HUES6 (cell line): ENCODE measurements around the gene C9orf153.
"Not testable (repeated sequence)": the region's sequence is repeated elsewhere in the genome, so short reads cannot be mapped to it uniquely, and the experiment has no call there.

Experiments
- H3K27ac ChIP-seq: 2 replicates; pipeline ENCODE4 v1.7.0; 2013; ENCODE audit warnings: low read depth, mild to moderate bottlenecking, low read length, inconsistent platforms
- H3K27me3 ChIP-seq: 2 replicates; pipeline ENCODE4 v1.6.1; 2013; ENCODE audit warnings: low read length; ENCODE audit not compliant: control insufficient read depth, insufficient read depth
- H3K36me3 ChIP-seq: 2 replicates; pipeline ENCODE4 v1.6.1; 2013; ENCODE audit warnings: low read length; ENCODE audit not compliant: control insufficient read depth, insufficient read depth
- H3K4me1 ChIP-seq: 2 replicates; pipeline ENCODE4 v1.6.1; 2013; ENCODE audit warnings: low read length; ENCODE audit not compliant: control insufficient read depth, insufficient read depth
- H3K4me3 ChIP-seq: 2 replicates; pipeline ENCODE4 v1.5.1; 2013; ENCODE audit warnings: low read depth, low read length
- H3K9ac ChIP-seq: one replicate; pipeline ENCODE4 v1.6.1; 2013; ENCODE audit warnings: mild to moderate bottlenecking, low read length
- H3K9me3 ChIP-seq: 2 replicates; pipeline ENCODE4 v1.6.1; 2013; ENCODE audit warnings: low read depth, low read length; ENCODE audit not compliant: control insufficient read depth, insufficient read depth

Gene C9orf153

GRCh38 chr9:86190700-86191099 is 68.8 kb downstream of the C9orf153 start:
- not testable (repeated sequence) for H3K9ac ChIP-seq, H3K36me3 ChIP-seq, H3K27ac ChIP-seq, H3K4me3 ChIP-seq, H3K27me3 ChIP-seq
- Histone ChIP-seq H3K4me1 (peaks cover 10% of the 10 kb centered on the region), H3K9me3 (peaks cover 35% of the 10 kb centered on the region)

DNA sequence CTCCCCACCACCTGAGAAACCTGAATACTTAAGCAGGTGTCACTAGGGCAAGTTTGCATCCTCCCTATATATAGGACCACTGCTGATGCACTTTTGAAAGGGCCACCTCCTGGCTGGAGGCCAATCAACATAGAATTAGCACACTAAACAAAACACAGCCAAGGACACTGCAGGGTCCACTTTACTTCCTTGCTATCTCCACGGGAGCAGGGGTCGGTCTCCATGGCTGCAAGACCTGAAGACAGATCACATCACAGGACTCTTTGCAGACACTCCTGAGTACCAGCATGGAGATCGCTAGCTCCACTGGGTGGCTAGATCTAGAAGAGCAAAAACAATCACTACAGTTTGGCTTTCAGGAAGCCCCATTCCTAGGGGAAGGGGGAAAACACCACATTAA is 72.3 kb downstream of the C9orf153 start:
- Histone ChIP-seq H3K4me1 (peaks cover 11% of the 10 kb centered on the region), H3K27me3 (no peaks in the 10 kb centered on the region), H3K36me3 (no peaks in the 10 kb centered on the region), H3K4me3 (no peak overlapping the region), H3K9me3 (peaks cover 7% of the 10 kb centered on the region), H3K9ac (no peak overlapping the region), H3K27ac (no peak overlapping the region)

DNA sequence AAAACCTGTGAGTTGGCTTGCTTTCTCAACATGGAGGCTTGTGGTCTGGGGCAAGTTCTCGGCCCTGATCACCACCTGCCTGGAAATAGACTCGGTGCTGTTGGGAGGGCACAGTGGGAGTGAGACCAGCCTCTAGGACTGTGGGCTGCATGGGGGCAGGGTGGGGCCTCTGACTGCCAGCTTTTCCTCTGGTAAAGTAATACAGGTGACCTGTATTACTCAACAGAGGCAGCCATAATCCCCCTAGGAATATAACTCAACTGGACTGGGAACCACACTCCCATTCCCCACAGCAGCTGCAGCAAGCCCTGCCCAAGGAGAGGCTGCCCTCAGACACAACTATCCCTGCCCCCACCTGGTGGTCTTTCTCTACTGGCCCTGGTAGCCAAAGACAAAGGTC is 72.8 kb downstream of the C9orf153 start:
- H3K9me3 ChIP-seq, result peaks cover 3% of the 10 kb centered on the region
- H3K4me3 ChIP-seq, result no peak overlapping the region
- no peak overlapping the region for H3K9ac ChIP-seq
- H3K27ac ChIP-seq, result no peak overlapping the region
- H3K36me3 ChIP-seq, result no peaks in the 10 kb centered on the region
- peaks cover 16% of the 10 kb centered on the region for H3K4me1 ChIP-seq
- H3K27me3 ChIP-seq, result no peaks in the 10 kb centered on the region

- no peak overlapping the region for H3K9ac ChIP-seq
- no peaks in the 10 kb centered on the region for H3K27me3 ChIP-seq
- H3K4me3 ChIP-seq, result no peak overlapping the region
- H3K27ac ChIP-seq, result no peak overlapping the region
- H3K4me1 ChIP-seq, result peaks cover 22% of the 10 kb centered on the region
- 0 out of 2 replicates have a peak, but pooled peaks cover 2% of the 10 kb centered on the region for H3K9me3 ChIP-seq
- H3K36me3 ChIP-seq, result no peaks in the 10 kb centered on the region
Observed at GRCh38 chr9:86185872-86186271, 73.6 kb downstream of the C9orf153 start.

DNA sequence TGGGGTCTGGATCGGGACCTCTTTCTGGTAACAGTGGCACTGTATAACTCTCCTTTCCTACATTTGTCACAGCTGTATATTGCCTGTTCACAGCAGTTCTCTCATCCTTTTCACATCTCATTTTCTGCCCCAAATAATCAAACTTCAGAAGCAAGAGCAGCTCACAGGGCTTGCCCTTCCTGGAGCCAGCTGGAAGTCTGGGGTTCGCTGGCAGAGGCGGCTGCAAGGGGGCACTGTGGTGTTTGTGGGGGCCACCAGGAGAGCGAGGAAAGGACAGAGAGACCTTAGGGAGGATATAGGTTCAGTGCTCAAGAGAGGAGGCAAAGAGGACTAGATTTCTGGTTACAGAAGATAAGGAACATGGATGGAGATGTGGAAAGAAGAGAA is 75.3 kb downstream of the C9orf153 start:
- no peak overlapping the region for H3K9ac ChIP-seq
- 0 out of 2 replicates have a peak, but pooled peaks cover 2% of the 10 kb centered on the region for H3K9me3 ChIP-seq
- no peak overlapping the region for H3K27ac ChIP-seq
- H3K4me3 ChIP-seq, result no peak overlapping the region
- H3K36me3 ChIP-seq, result no peaks in the 10 kb centered on the region
- no peaks in the 10 kb centered on the region for H3K27me3 ChIP-seq
- H3K4me1 ChIP-seq, result peaks cover 27% of the 10 kb centered on the region

DNA sequence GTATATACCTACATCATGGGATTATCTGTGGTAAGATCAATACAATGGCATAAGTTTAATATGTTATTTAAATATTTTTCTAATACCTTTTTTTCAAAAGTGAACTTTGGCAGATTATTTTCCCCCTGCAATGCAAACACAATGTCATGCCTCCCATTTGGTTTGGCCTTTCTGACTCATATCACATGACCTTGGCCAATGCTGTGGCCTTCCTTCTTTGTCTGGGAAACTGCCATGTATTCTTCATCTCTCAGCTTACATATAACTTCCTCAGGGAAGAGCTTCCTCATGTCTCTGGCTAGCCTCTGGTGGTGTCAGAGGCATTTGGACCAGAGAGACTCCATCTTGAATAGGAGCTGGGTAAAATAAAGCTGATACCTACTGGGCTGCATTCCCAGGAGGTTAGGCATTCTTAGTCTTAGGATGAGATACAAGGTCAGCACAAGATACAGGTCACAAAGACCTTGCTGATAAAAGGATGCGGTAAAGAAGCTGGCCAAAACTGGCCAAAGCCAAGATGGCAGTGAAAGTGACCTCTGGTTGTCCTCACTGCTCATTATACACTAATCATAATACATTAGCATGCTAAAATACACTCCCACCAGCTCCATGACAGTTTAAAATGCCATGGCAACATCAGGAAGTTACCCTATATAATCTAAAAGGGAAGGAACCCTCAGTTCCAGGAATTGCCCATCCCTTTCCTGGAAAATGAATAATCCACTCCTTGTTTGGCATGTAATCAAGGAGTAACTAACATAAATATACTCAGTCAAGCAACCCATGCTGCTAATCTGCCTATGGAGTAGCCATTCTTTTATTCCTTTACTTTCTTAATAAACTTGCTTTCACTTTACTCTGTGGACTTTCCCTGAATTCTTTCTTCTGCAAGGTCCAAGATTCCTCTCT is 76.0 kb downstream of the C9orf153 start:
- Histone ChIP-seq H3K4me3 (no peak overlapping the region), H3K4me1 (peaks cover 27% of the 10 kb centered on the region), H3K27ac (no peak overlapping the region), H3K9me3 (no peaks in the 10 kb centered on the region), H3K9ac (no peak overlapping the region), H3K36me3 (no peaks in the 10 kb centered on the region), H3K27me3 (no peaks in the 10 kb centered on the region)

GRCh38 chr9:86181379-86182315 is 77.8 kb downstream of the C9orf153 start:
- Histone ChIP-seq H3K4me1 (peaks cover 25% of the 10 kb centered on the region), H3K27me3 (no peaks in the 10 kb centered on the region), H3K9ac (peak overlapping the region; percentile 43), H3K27ac (peak overlapping the region; percentile 76), H3K9me3 (no peaks in the 10 kb centered on the region), H3K36me3 (no peaks in the 10 kb centered on the region), H3K4me3 (peak overlapping the region; percentile 38)

DNA sequence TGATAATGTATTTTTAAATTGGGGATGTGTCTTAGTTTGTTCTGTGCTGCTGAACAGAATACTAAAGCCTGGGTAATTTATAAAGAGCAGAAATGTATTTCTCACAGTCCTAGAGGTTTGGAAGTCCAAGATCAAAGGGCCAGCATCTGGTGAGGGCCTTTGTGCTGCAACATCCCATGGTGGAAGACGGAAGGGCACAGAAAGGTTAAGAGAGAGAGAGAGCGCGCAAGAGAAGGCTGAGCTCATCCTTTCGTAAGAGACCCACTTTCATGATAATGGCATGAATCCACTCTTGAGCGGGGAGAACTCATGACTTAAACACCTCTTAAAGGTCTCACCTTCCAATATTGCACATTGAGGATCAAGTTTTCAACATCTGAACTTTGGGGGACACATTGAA is 81.0 kb downstream of the C9orf153 start:
- no peak overlapping the region for H3K27ac ChIP-seq
- no peaks in the 10 kb centered on the region for H3K36me3 ChIP-seq
- no peaks in the 10 kb centered on the region for H3K27me3 ChIP-seq
- no peaks in the 10 kb centered on the region for H3K9me3 ChIP-seq
- no peak overlapping the region for H3K4me3 ChIP-seq
- no peak overlapping the region for H3K9ac ChIP-seq
- peaks cover 25% of the 10 kb centered on the region for H3K4me1 ChIP-seq

- no peak overlapping the region for H3K4me3 ChIP-seq
- H3K27me3 ChIP-seq, result no peaks in the 10 kb centered on the region
- H3K27ac ChIP-seq, result no peak overlapping the region
- peaks cover 25% of the 10 kb centered on the region for H3K4me1 ChIP-seq
- no peaks in the 10 kb centered on the region for H3K36me3 ChIP-seq
- no peaks in the 10 kb centered on the region for H3K9me3 ChIP-seq
- H3K9ac ChIP-seq, result no peak overlapping the region
Observed at GRCh38 chr9:86177995-86178394, 81.5 kb downstream of the C9orf153 start.

DNA sequence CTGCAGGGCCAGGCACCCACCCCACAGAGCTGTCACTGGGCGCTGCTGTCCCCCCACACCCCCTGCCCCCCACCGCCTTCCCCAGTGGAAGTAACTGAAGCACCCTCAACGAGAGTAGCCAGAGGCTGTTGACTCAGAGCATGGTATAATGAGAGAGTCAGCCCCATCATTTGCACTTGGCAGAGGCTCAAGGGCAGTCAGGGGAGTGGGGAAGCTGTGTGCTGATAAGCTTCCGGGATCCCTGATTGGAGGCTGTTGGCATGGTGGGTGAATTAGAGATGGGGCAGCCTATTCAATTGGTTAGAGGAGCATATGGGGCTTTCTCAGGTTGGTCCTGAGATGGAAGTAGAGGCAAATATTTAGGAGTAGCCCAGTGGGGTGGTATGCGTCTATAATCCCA is 83.0 kb downstream of the C9orf153 start:
- no peak overlapping the region for H3K4me3 ChIP-seq
- no peaks in the 10 kb centered on the region for H3K36me3 ChIP-seq
- no peaks in the 10 kb centered on the region for H3K27me3 ChIP-seq
- H3K9ac ChIP-seq, result no peak overlapping the region
- no peaks in the 10 kb centered on the region for H3K9me3 ChIP-seq
- H3K4me1 ChIP-seq, result peaks cover 17% of the 10 kb centered on the region
- no peak overlapping the region for H3K27ac ChIP-seq
